Measurements from ENCODE around the gene BICDL1. TPM values are rescaled to one million over a fixed set of nuclear protein-coding genes. Genes with fewer than 3 reads are reported as not detected.

The BICDL1 gene
- total RNA-seq, 1 experiment from 2014 or later: 18.2 TPM

DNA sequence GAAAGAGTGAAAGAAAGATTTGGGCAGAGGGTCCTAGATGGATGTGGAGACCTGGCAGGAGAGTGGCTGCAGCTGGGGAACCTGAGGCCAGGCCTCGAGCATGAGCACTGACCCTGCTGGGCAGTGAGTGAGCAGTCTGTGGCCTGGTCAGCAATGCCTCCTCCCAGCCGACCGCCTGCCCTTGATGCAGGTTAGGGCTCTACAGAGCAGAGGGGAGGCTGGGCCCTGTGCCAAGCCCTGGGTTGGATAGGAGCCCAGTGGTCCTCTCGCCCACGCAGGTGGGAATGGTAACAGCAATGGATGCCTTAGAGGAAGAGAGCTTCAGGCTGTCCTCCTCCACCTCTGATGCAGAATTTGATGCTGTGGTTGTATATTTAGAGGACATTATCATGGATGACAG, 67.7 kb downstream of the BICDL1 start:
- POLR2A ChIA-PET: no interaction called here
- CTCF ChIA-PET: no interaction called here
- H3K27ac ChIP-seq (ENCODE audit: low read depth, low read length): no peak overlapping the region
- H3K9ac ChIP-seq (ENCODE audit: low read length): no peak overlapping the region
- no peaks in the 10 kb centered on the region for H3K79me2 ChIP-seq (ENCODE audit: insufficient read depth, low read length)
- no peak overlapping the region for H2AFZ ChIP-seq (ENCODE audit: low read depth, low read length, poor library complexity, severe bottlenecking)
- no peak overlapping the region for H3K4me2 ChIP-seq (ENCODE audit: low read length)
- no peaks in the 10 kb centered on the region for H4K20me1 ChIP-seq (ENCODE audit: insufficient read depth)
- H3K36me3 ChIP-seq (ENCODE audit: control insufficient read depth in 1 of 2, insufficient read depth in 2 of 2, low read length in 2 of 2): no peaks in the 10 kb centered on the region
- no peaks in the 10 kb centered on the region for H3K9me3 ChIP-seq (ENCODE audit: control insufficient read depth in 1 of 2, insufficient read depth in 1 of 2, low read depth in 1 of 2, low read length in 2 of 2)
- intact Hi-C loops (cut with micrococcal nuclease): no loop called here
- no peaks in the 10 kb centered on the region for H3K4me1 ChIP-seq (ENCODE audit: control insufficient read depth in 1 of 2, insufficient read depth in 2 of 2, low read length in 2 of 2)
- RAD21 ChIA-PET (ENCODE audit: low non-redundant PET in 1 of 2, low total read pairs in 2 of 2, uncharacterized antibody in 2 of 2, unreplicated experiment in 2 of 2): no interaction called here
- no TSS peak for BruUV-seq (replicated peaks)
- H3K9me2 ChIP-seq (ENCODE audit: insufficient read depth): no peaks in the 10 kb centered on the region
- no peak for DNase-seq (ENCODE audit: low read depth, low spot score)
- ATAC-seq: no peak
- TF ChIP-seq, protein P1, sequence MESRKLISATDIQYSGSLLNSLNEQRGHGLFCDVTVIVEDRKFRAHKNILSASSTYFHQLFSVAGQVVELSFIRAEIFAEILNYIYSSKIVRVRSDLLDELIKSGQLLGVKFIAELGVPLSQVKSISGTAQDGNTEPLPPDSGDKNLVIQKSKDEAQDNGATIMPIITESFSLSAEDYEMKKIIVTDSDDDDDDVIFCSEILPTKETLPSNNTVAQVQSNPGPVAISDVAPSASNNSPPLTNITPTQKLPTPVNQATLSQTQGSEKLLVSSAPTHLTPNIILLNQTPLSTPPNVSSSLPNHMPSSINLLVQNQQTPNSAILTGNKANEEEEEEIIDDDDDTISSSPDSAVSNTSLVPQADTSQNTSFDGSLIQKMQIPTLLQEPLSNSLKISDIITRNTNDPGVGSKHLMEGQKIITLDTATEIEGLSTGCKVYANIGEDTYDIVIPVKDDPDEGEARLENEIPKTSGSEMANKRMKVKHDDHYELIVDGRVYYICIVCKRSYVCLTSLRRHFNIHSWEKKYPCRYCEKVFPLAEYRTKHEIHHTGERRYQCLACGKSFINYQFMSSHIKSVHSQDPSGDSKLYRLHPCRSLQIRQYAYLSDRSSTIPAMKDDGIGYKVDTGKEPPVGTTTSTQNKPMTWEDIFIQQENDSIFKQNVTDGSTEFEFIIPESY (IDR thresholded peaks at IDR 0.05; ENCODE audit: extremely low read depth, insufficient replicate concordance, low read length): no peak
- TF ChIP-seq JUND (IDR thresholded peaks at IDR 0.05) (no peak), ZNF274 (IDR thresholded peaks at IDR 0.05; ENCODE audit: low read depth, low read length) (no peak), POLR2AphosphoS5 (IDR thresholded peaks at IDR 0.05; ENCODE audit: low read depth, low read length) (no peak), SP1 (IDR thresholded peaks at IDR 0.05; ENCODE audit: low read depth) (no peak), SRF (IDR thresholded peaks at IDR 0.05; ENCODE audit: low read depth) (no peak), CEBPB (IDR thresholded peaks at IDR 0.05; ENCODE audit: low read depth) (no peak), EGR1 (IDR thresholded peaks at IDR 0.05; ENCODE audit: low read depth) (no peak), TCF7L2 (IDR thresholded peaks at IDR 0.05; ENCODE audit: borderline replicate concordance, extremely low read depth, insufficient read depth, insufficient read length) (no peak), POLR2A (IDR thresholded peaks at IDR 0.05; ENCODE audit: borderline replicate concordance, extremely low read depth, insufficient read depth, insufficient read length) (no peak)
- TF ChIP-seq, protein P2, sequence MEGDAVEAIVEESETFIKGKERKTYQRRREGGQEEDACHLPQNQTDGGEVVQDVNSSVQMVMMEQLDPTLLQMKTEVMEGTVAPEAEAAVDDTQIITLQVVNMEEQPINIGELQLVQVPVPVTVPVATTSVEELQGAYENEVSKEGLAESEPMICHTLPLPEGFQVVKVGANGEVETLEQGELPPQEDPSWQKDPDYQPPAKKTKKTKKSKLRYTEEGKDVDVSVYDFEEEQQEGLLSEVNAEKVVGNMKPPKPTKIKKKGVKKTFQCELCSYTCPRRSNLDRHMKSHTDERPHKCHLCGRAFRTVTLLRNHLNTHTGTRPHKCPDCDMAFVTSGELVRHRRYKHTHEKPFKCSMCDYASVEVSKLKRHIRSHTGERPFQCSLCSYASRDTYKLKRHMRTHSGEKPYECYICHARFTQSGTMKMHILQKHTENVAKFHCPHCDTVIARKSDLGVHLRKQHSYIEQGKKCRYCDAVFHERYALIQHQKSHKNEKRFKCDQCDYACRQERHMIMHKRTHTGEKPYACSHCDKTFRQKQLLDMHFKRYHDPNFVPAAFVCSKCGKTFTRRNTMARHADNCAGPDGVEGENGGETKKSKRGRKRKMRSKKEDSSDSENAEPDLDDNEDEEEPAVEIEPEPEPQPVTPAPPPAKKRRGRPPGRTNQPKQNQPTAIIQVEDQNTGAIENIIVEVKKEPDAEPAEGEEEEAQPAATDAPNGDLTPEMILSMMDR (IDR thresholded peaks at IDR 0.05 in 2 of 3, conservative IDR thresholded peaks at IDR 0.05 in 1 of 3; ENCODE audit: borderline replicate concordance in 1 of 3, insufficient read depth in 1 of 3, low read depth in 2 of 3, low read length in 2 of 3): no peak
- TF ChIP-seq, protein P3, sequence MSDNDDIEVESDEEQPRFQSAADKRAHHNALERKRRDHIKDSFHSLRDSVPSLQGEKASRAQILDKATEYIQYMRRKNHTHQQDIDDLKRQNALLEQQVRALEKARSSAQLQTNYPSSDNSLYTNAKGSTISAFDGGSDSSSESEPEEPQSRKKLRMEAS (IDR thresholded peaks at IDR 0.05): no peak
- TF ChIP-seq, protein P4, sequence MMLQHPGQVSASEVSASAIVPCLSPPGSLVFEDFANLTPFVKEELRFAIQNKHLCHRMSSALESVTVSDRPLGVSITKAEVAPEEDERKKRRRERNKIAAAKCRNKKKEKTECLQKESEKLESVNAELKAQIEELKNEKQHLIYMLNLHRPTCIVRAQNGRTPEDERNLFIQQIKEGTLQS (IDR thresholded peaks at IDR 0.05): no peak
- no peaks in the 10 kb centered on the region for H3K27me3 ChIP-seq (ENCODE audit: insufficient read depth, low read length)
- no peak overlapping the region for H3K4me3 ChIP-seq (replicated peaks in 1 of 2; ENCODE audit: low read depth in 1 of 2, low read length in 2 of 2)
